Islet of Langerhans (tissue), 1 donor: Measurements from ENCODE around the gene OTOF.

Experiments
- FAIRE-seq: peaks from one replicate; lab custom pipeline; 2011; peaks lifted over from hg19 to GRCh38; lab: Jason Lieb, UNC

The OTOF gene

GRCh38 chr2:26500406-26500805 is 22.5 kb upstream of the OTOF start:
- no peak for FAIRE-seq

GRCh38 chr2:26495705-26496297 is 17.9 kb upstream of the OTOF start:
- FAIRE-seq = no peak

- no peak for FAIRE-seq
Measured at GRCh38 chr2:26494891-26495290, 17.0 kb upstream of the OTOF start.

- FAIRE-seq = no peak
Measured at GRCh38 chr2:26494199-26494598, 16.3 kb upstream of the OTOF start.

- FAIRE-seq = no peak
Measured at GRCh38 chr2:26493566-26493965, 15.6 kb upstream of the OTOF start.

GRCh38 chr2:26492749-26493515 is 15.0 kb upstream of the OTOF start:
- FAIRE-seq = no peak

- FAIRE-seq = no peak
Measured at GRCh38 chr2:26491563-26492167, 13.7 kb upstream of the OTOF start.

- FAIRE-seq = no peak
Measured at GRCh38 chr2:26489213-26489850, 11.4 kb upstream of the OTOF start.

- FAIRE-seq = no peak
Measured at GRCh38 chr2:26488463-26489212, 10.7 kb upstream of the OTOF start.

GRCh38 chr2:26487192-26487591 is 9.3 kb upstream of the OTOF start:
- FAIRE-seq = no peak

GRCh38 chr2:26486789-26487188 is 8.9 kb upstream of the OTOF start:
- FAIRE-seq = no peak

GRCh38 chr2:26485725-26486418 is 7.9 kb upstream of the OTOF start:
- no peak for FAIRE-seq

GRCh38 chr2:26485099-26485498 is 7.2 kb upstream of the OTOF start:
- no peak for FAIRE-seq

GRCh38 chr2:26484579-26484978 is 6.7 kb upstream of the OTOF start:
- no peak for FAIRE-seq

- no peak for FAIRE-seq
Measured at GRCh38 chr2:26483957-26484565, 6.1 kb upstream of the OTOF start.

- FAIRE-seq = no peak
Measured at GRCh38 chr2:26483516-26483915, 5.6 kb upstream of the OTOF start.

GRCh38 chr2:26483027-26483326 is 5.1 kb upstream of the OTOF start:
- FAIRE-seq = no peak

GRCh38 chr2:26482211-26483026 is 4.5 kb upstream of the OTOF start:
- FAIRE-seq = no peak

- no peak for FAIRE-seq
Measured at GRCh38 chr2:26481706-26482105, 3.8 kb upstream of the OTOF start.

GRCh38 chr2:26480566-26481423 is 2.9 kb upstream of the OTOF start:
- FAIRE-seq = no peak
